Hair follicular keratinocyte (primary cell): ENCODE measurements around the gene PLEKHH3. TPM values are rescaled to one million over a fixed set of nuclear protein-coding genes. Genes with fewer than 3 reads are reported as not detected.

Source experiments
- total RNA-seq: library from RNA; depleted of rRNA; stranded (reverse); fragments of >200 nt; gene quantifications from 2 replicates; pipeline ENCODE4 v1.2.3, GENCODE V29; 2015

PLEKHH3 gene, protein sequence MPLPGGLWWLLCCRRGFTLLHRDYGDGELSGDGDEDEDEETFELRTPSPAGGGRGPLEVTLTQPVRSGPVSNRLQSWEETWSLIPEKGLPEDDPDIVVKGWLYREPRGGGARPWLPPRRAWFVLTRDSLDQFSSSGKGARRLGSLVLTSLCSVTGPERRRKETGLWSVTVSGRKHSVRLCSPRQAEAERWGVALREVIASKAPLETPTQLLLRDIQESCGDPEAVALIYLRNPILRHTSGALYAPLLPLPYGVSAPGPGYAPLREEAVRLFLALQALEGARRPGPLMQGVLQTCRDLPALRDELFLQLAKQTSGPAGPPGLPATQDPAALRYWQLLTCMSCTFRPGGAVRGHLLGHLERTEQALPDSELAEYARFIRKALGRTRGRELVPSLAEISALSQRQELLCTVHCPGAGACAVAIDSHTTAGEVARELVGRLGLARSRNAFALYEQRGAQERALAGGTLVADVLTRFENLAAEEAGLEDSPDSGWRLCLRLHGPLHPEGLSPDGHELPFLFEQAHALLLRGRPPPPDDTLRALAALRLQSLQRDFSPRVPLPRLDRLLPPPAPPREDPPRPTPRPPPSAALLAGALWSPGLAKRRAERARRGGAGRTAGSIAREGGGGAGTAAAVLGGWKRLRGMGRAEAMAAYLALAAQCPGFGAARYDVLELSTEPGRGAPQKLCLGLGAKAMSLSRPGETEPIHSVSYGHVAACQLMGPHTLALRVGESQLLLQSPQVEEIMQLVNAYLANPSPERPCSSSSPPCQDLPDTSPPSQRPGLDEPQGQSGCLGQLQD
- total RNA-seq, result 24.2 and 29.9 TPM in 2 replicates

DNA sequence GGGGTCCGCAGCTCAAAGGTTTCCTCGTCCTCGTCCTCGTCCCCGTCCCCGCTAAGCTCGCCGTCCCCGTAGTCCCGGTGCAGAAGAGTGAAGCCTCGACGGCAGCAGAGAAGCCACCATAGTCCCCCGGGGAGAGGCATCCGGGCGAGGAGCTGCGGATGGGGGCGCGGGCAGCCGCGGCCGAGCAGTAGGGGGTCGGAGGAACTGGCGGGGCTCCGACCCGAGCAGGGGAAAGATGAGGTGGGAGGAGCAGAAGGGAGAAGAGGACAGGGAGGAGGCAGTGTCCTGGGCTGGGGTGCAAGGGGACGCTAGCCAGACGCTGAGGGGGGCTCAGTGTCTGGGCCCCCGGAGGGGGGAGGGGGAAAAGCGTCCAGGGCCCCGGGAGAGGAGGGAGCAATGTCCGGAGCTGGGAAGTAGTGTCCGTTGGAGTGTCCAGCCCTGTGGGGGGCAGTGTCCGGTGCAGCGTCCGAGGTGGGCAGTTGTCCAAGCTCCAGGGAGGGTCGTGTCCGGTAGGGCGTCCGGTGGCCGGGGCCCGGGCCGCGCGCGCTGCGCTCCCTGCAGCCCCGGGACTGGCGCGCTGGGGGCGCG is at the start of gene PLEKHH3:
TSS of gene PLEKHH3 (minus strand) at position 571 of the 588 bp plus-strand sequence. CDS start at position 140, 431 bp downstream.

DNA sequence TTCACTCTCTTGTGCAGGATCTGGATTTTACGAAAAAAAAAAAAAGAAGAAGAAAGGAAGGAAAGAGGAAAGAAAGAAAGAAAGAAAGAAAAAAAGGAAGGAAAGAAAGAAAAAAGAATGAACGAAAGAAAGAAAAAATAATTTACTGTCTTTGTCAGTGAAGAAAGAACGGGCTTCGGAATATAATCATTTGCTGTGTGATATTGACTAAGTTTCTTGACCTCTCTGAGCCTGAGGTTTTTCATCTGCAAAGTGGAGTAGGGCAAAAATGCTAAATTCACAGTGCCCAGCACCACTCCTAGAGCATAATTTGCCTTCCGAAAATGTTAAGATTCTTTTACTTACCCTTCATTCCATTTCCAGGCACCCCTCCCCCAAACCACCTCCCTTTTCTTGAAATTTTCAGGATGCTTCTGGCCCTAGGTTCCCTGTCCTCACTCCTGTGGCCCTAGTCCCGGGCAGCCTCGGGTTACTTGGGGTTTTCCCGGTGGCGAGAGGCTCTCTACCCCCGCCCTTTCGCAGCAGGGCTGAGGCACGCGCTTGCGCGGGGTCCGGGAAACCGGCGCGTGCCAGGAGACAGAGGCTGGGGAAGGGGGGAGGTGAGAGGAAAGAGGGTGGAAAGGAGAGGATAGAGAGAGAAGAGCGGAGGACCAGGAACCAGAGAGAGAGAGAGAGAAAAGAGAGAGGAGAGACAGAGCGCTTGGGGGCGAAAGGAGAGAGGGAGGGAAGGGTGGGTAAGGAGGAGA is 5.4 kb upstream of the PLEKHH3 start, which contains the start of gene CNTNAP1:
TSS of gene CNTNAP1 (plus strand) at position 556 of the 746 bp plus-strand sequence. CDS start 299 bp downstream, outside the sequence.

DNA sequence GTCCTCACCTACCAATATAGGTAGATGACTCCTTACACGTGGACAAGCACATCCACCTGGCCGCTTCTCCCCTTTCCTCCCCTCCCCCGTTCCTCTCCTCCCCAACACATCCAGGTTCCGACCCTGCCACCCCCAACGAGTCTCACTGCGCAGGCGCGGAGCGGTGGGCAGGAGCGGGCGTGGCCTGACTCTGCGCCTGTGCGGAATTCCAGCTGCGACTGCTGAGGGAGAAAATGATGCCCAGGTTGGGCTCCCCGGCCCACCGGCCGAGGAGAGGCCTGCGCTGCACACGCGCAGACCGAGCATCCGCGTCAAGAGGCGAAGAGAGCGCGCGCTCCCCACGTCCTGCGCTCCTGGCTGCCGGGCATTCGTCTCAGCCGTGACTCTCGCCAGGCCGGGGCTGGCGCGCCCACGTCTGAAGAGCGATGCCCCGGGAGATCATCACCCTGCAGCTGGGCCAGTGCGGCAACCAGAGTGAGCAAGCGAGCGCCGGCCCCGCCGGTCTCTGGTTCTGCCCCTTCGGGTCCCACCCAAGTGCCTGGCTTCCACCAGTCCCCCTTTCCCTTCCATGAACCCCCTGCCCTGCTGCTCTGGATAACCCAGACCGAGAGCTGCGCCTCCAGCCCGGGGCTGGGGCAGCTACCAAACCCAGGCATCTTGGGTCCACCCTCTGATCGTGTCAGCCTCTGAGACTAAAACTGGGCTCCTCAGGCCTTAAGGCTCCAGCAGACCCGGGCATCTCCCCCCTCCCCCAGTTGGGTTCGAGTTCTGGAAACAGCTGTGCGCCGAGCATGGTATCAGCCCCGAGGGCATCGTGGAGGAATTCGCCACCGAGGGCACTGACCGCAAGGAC is 17.5 kb downstream of the PLEKHH3 start, which contains the start of gene TUBG2:
TSS of gene TUBG2 (plus strand) at position 206 of the 853 bp plus-strand sequence. CDS start at position 426, 220 bp downstream.

Other genes with a start within 250 kb of the PLEKHH3 start
- gene ATP6V0A1, start 218.1 kb downstream of the PLEKHH3 start, total RNA-seq, result 17.5 and 28.0 TPM in 2 replicates
- 28.3 and 35.3 TPM in 2 replicates for gene NAGLU, start 140.8 kb downstream of the PLEKHH3 start, total RNA-seq
- 9.4 and 11.0 TPM in 2 replicates for gene HSD17B1, start 124.1 kb downstream of the PLEKHH3 start, total RNA-seq
- gene COASY, start 114.8 kb downstream of the PLEKHH3 start, total RNA-seq, result 41.6 and 48.9 TPM in 2 replicates
- gene MLX, start 109.9 kb downstream of the PLEKHH3 start, total RNA-seq, result 32.3 and 39.7 TPM in 2 replicates
- 3.7 and 14.1 TPM in 2 replicates for gene PSMC3IP, start 99.3 kb downstream of the PLEKHH3 start, total RNA-seq
- gene RETREG3, start 67.6 kb downstream of the PLEKHH3 start, total RNA-seq, result 42.8 and 63.2 TPM in 2 replicates
- gene TUBG1, start 67.3 kb downstream of the PLEKHH3 start, total RNA-seq, result 81.3 and 122 TPM in 2 replicates
- gene TUBG2, start 17.7 kb downstream of the PLEKHH3 start, total RNA-seq, result 10.6 and 12.9 TPM in 2 replicates
- 0.16 TPM in 1 of 2 replicates, not detected in the other for gene CCR10, start 4.8 kb upstream of the PLEKHH3 start, total RNA-seq
- gene CNTNAP1, start 5.5 kb upstream of the PLEKHH3 start, total RNA-seq, result 3.2 and 4.6 TPM in 2 replicates
- gene EZH1, start 68.0 kb upstream of the PLEKHH3 start, total RNA-seq, result 5.0 and 12.8 TPM in 2 replicates
- 2.3 TPM in 1 of 2 replicates, not detected in the other for gene RAMP2, start 84.2 kb upstream of the PLEKHH3 start, total RNA-seq
- 111 and 147 TPM in 2 replicates for gene VPS25, start 96.5 kb upstream of the PLEKHH3 start, total RNA-seq
- gene WNK4, start 103.6 kb upstream of the PLEKHH3 start, total RNA-seq, result 2.1 and 6.2 TPM in 2 replicates
- gene COA3, start 121.7 kb upstream of the PLEKHH3 start, total RNA-seq, result 57.3 and 83.3 TPM in 2 replicates
- gene CNTD1, start 121.9 kb upstream of the PLEKHH3 start, total RNA-seq, result not detected in 2 replicates
- gene BECN1, start 147.3 kb upstream of the PLEKHH3 start, total RNA-seq, result 77.5 and 93.3 TPM in 2 replicates
- gene PSME3, start 156.4 kb upstream of the PLEKHH3 start, total RNA-seq, result 80.7 and 143 TPM in 2 replicates
- gene AOC2, start 167.6 kb upstream of the PLEKHH3 start, total RNA-seq, result 0.55 and 0.84 TPM in 2 replicates
- 0.08 and 0.31 TPM in 2 replicates for gene AOC3, start 174.2 kb upstream of the PLEKHH3 start, total RNA-seq
- gene G6PC1, start 223.8 kb upstream of the PLEKHH3 start, total RNA-seq, result not detected in 2 replicates